HL-60 (cell line): Measurements from ENCODE around the gene HUS1B.
"Not testable (repeated sequence)": the region's sequence is repeated elsewhere in the genome, so short reads cannot be mapped to it uniquely, and the experiment has no call there.

ENCODE experiments used
- DNase-seq, 2 experiments: peaks; one replicate each; pipeline ENCODE4 v3.0.0-alpha.2; 2010 to 2020; ENCODE audit warnings: low read depth in 1 of 2, low spot score in 1 of 2
- H3K27ac ChIP-seq: fragments of 250-450 bp; sonication (Bioruptor Pico); replicated peaks from 2 replicates; pipeline ENCODE4 v1.5.1; 2020; ENCODE audit warnings: mild to moderate bottlenecking, moderate library complexity
- H3K27me3 ChIP-seq: fragments of 250-450 bp; sonication (Bioruptor Pico); 2 replicates; pipeline ENCODE4 v1.5.1; 2021; ENCODE audit warnings: mild to moderate bottlenecking, moderate library complexity; ENCODE audit not compliant: insufficient read depth, poor library complexity, severe bottlenecking
- H3K4me3 ChIP-seq: replicated peaks from 2 replicates; pipeline ENCODE4 v1.5.1; 2011; ENCODE audit warnings: mild to moderate bottlenecking, control low read depth, low read length; ENCODE audit not compliant: insufficient read depth
- GABPA ChIP-seq: IDR thresholded peaks from 2 replicates; pipeline ENCODE4 v1.6.1; 2012; ENCODE audit warnings: low read depth
- POLR2AphosphoS5 ChIP-seq: IDR thresholded peaks from 2 replicates; pipeline ENCODE4 v1.6.1; 2012; ENCODE audit warnings: low read depth
- SPI1 ChIP-seq: IDR thresholded peaks from 2 replicates; pipeline ENCODE4 v1.6.1; 2012; ENCODE audit warnings: low read depth, mild to moderate bottlenecking, borderline replicate concordance
- TF ChIP-seq, protein P1 (sequence below): IDR thresholded peaks from 2 replicates; pipeline ENCODE4 v1.6.1; 2012; ENCODE audit warnings: low read depth; ENCODE audit not compliant: insufficient replicate concordance
- TF ChIP-seq, protein P2 (sequence below): IDR thresholded peaks from one replicate; pipeline ENCODE4 v1.5.1; 2011; ENCODE audit warnings: low read length, control low read depth, inconsistent platforms; ENCODE audit not compliant: insufficient read depth

The HUS1B gene

GRCh38 chr6:700490-700889, 43.6 kb upstream of the HUS1B start:
- H3K27me3 ChIP-seq: peaks cover 14% of the 10 kb centered on the region
- no peak overlapping the region for H3K27ac ChIP-seq
- no peak for TF ChIP-seq GABPA
- TF ChIP-seq, protein P1, sequence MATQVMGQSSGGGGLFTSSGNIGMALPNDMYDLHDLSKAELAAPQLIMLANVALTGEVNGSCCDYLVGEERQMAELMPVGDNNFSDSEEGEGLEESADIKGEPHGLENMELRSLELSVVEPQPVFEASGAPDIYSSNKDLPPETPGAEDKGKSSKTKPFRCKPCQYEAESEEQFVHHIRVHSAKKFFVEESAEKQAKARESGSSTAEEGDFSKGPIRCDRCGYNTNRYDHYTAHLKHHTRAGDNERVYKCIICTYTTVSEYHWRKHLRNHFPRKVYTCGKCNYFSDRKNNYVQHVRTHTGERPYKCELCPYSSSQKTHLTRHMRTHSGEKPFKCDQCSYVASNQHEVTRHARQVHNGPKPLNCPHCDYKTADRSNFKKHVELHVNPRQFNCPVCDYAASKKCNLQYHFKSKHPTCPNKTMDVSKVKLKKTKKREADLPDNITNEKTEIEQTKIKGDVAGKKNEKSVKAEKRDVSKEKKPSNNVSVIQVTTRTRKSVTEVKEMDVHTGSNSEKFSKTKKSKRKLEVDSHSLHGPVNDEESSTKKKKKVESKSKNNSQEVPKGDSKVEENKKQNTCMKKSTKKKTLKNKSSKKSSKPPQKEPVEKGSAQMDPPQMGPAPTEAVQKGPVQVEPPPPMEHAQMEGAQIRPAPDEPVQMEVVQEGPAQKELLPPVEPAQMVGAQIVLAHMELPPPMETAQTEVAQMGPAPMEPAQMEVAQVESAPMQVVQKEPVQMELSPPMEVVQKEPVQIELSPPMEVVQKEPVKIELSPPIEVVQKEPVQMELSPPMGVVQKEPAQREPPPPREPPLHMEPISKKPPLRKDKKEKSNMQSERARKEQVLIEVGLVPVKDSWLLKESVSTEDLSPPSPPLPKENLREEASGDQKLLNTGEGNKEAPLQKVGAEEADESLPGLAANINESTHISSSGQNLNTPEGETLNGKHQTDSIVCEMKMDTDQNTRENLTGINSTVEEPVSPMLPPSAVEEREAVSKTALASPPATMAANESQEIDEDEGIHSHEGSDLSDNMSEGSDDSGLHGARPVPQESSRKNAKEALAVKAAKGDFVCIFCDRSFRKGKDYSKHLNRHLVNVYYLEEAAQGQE: no peak
- TF ChIP-seq, protein P2, sequence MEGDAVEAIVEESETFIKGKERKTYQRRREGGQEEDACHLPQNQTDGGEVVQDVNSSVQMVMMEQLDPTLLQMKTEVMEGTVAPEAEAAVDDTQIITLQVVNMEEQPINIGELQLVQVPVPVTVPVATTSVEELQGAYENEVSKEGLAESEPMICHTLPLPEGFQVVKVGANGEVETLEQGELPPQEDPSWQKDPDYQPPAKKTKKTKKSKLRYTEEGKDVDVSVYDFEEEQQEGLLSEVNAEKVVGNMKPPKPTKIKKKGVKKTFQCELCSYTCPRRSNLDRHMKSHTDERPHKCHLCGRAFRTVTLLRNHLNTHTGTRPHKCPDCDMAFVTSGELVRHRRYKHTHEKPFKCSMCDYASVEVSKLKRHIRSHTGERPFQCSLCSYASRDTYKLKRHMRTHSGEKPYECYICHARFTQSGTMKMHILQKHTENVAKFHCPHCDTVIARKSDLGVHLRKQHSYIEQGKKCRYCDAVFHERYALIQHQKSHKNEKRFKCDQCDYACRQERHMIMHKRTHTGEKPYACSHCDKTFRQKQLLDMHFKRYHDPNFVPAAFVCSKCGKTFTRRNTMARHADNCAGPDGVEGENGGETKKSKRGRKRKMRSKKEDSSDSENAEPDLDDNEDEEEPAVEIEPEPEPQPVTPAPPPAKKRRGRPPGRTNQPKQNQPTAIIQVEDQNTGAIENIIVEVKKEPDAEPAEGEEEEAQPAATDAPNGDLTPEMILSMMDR: no peak
- TF ChIP-seq POLR2AphosphoS5: no peak
- no peak for TF ChIP-seq SPI1
- H3K4me3 ChIP-seq: no peak overlapping the region
- DNase-seq: no peak

GRCh38 chr6:699319-699718, 42.4 kb upstream of the HUS1B start:
- no peak for TF ChIP-seq POLR2AphosphoS5
- TF ChIP-seq SPI1: no peak
- TF ChIP-seq, protein P2: no peak
- TF ChIP-seq, protein P1: no peak
- TF ChIP-seq GABPA: no peak
- Histone ChIP-seq H3K27ac (no peak overlapping the region), H3K4me3 (no peak overlapping the region), H3K27me3 (peaks cover 14% of the 10 kb centered on the region)
- DNase-seq: no peak

GRCh38 chr6:694431-695126, 37.7 kb upstream of the HUS1B start:
- H3K27me3 ChIP-seq, DNase-seq, H3K4me3 ChIP-seq, H3K27ac ChIP-seq: not testable (repeated sequence)

DNA sequence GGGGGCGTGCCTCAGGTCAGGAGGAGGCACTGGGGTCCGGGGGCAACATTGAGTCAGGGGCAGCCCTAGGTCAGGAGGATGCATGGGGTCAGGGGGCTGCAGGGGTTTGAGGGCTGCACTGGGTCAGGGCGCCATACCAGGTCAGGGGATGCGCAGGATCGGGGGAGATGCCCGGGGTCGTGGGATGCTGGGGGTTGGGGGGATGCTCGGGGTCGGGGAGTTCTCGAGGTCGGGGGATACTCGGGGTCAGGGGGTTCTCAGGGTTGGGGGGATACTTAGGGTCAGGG, 36.8 kb upstream of the HUS1B start:
- H3K27ac ChIP-seq: no peak overlapping the region

More for the DNA sequence above, 36.8 kb upstream of the HUS1B start:
- Histone ChIP-seq H3K4me3 (peak overlapping the region; percentile 93; the same call in 1 of the 2 replicates), H3K27me3 (no peaks in the 10 kb centered on the region)
- TF ChIP-seq SPI1: no peak
- DNase-seq: no peak
